Body of pancreas (tissue), 4 donors: ENCODE measurements around the gene CLSTN2.

Source experiments
- POLR2A ChIP-seq, 3 donors: fragments of 450-650 bp; IDR thresholded peaks; one replicate each; pipeline ENCODE4 v1.6.1; 2016; ENCODE audit warnings: antibody characterized with exemption in 3 of 3, mild to moderate bottlenecking in 2 of 3
- TF ChIP-seq, protein P1 (sequence below), 7 experiments: fragments of 450-650 bp in 4 of 7; fragments of 200-600 bp in 3 of 7; sonication (generic) in 3 of 7; IDR thresholded peaks; one replicate each; pipeline ENCODE4 v1.5.1; 2016 to 2019; ENCODE audit warnings: antibody characterized with exemption in 7 of 7

DNA sequence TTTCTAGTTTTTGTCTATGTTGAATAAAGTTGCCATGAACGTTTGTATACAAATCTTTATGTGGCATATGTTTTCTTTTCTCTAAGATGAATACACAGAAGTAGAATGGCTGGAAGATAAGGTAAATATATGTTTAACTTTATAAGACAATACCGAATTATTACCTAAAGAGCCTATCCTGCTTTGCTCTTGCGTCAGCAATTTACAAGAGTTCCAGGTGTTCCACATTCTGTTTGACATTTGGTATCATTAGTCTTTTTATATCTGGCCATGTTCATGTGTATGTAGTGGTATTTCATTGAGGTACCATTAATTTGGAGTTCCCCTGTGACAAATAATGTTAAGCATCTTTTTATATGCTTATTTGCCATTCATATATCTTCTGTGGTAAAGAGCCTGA lies 668.8 kb downstream of the CLSTN2 start:
- TF ChIP-seq, protein P1, sequence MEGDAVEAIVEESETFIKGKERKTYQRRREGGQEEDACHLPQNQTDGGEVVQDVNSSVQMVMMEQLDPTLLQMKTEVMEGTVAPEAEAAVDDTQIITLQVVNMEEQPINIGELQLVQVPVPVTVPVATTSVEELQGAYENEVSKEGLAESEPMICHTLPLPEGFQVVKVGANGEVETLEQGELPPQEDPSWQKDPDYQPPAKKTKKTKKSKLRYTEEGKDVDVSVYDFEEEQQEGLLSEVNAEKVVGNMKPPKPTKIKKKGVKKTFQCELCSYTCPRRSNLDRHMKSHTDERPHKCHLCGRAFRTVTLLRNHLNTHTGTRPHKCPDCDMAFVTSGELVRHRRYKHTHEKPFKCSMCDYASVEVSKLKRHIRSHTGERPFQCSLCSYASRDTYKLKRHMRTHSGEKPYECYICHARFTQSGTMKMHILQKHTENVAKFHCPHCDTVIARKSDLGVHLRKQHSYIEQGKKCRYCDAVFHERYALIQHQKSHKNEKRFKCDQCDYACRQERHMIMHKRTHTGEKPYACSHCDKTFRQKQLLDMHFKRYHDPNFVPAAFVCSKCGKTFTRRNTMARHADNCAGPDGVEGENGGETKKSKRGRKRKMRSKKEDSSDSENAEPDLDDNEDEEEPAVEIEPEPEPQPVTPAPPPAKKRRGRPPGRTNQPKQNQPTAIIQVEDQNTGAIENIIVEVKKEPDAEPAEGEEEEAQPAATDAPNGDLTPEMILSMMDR (IDR thresholded peaks at IDR 0.05) = no peak
- TF ChIP-seq POLR2A (IDR thresholded peaks at IDR 0.05) = no peak
